BLaER1 treated with 17β-estradiol and CSF1 and Interleukin-3, amounts not matched to agents 10 nM and 100 nM (cell line): ENCODE results near the gene PER2.

Source experiments
- H3K27ac ChIP-seq, 11 experiments: shearing (Covaris generic); formaldehyde crosslinking; 2 replicates each; pipeline ENCODE4 v1.8.1; 2022
- H3K27me3 ChIP-seq, 11 experiments: shearing (Covaris generic); formaldehyde crosslinking; 2 replicates each; pipeline ENCODE4 v1.8.1; 2022
- H3K36me3 ChIP-seq, 11 experiments: shearing (Covaris generic); formaldehyde crosslinking; 2 replicates each; pipeline ENCODE4 v1.8.1; 2022
- H3K4me1 ChIP-seq, 10 experiments: shearing (Covaris generic); formaldehyde crosslinking; 2 replicates each; pipeline ENCODE4 v1.8.1; 2022
- H3K4me2 ChIP-seq, 11 experiments: shearing (Covaris generic); formaldehyde crosslinking; 2 replicates each; pipeline ENCODE4 v1.8.1; 2022
- H3K4me3 ChIP-seq, 10 experiments: shearing (Covaris generic); formaldehyde crosslinking; 2 replicates each; pipeline ENCODE4 v1.8.1; 2022
- H3K9ac ChIP-seq, 11 experiments: shearing (Covaris generic); formaldehyde crosslinking; 2 replicates each; pipeline ENCODE4 v1.8.1; 2022
- H3K9me3 ChIP-seq, 11 experiments: shearing (Covaris generic); formaldehyde crosslinking; replicated peaks in 1 of 11; 2 replicates each; pipeline ENCODE4 v1.8.1; 2022
- H4K20me1 ChIP-seq, 11 experiments: shearing (Covaris generic); formaldehyde crosslinking; 2 replicates each; pipeline ENCODE4 v1.8.1; 2022
- Cebpa-rat ChIP-seq, 11 experiments: shearing (Covaris generic); IDR thresholded peaks; 2 replicates each; pipeline ENCODE4 v1.8.1; 2022

The PER2 gene

DNA sequence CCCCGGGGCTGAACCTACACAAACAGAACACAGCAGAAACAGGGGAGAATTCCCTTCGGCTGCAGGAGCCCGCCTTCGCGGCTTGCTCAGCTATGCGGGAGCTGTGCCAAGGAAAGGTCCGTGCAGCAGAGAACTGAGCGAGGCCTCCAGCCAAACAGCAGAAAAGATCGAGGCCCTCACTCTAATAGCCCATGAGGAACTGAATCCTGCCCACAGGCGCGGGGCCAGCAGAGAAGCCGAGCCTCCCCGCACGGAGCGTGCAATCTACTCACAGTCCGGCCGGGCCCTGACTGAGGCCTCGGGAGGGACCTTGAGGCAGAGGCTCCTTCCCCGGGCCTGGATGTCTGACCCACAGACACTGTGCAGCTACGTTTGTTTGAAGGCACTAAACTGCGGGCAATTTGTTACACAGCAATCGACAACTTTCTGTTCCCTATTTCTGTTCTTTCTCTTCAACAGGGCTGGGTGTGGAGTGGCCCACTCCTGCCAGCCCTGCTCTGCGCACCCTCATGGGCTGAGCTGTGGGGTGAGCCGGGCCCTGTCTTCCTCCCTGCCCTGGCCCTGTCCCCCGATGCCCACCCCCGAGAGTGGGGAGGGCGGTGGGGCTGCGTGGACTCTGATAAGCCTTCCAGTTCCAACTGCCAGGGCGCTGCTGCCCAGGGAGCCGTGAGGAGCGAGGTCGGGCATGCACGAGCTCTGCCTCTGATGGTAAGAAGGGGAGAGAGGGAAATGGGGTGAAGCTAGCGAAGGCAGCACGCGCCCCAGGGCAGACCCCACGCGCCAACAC is 62.3 kb downstream of the PER2 start:
- H4K20me1 ChIP-seq: peaks cover 0 to 11% (median 0%) of the 10 kb centered on the region in 11 experiments; a peak in 3 of 22 replicates
- H3K27ac ChIP-seq: no peak overlapping the region
- no peak overlapping the region for H3K9ac ChIP-seq
- no peak for TF ChIP-seq Cebpa-rat (IDR thresholded peaks at IDR 0.05)
- peaks cover 0 to 2% (median 0%) of the 10 kb centered on the region in 11 experiments; a peak in 4 of 22 replicates for H3K9me3 ChIP-seq
- H3K4me1 ChIP-seq: peaks cover 6 to 18% (median 11%) of the 10 kb centered on the region in 10 experiments; a peak in 19 of 20 replicates
- H3K27me3 ChIP-seq: no peaks in the 10 kb centered on the region
- H3K4me3 ChIP-seq: no peak overlapping the region
- peak overlapping the region in 1 of 11 experiments; percentile 4; a peak in 1 of 22 replicates for H3K4me2 ChIP-seq
- peaks cover 0 to 52% (median 29%) of the 10 kb centered on the region in 11 experiments; a peak in 17 of 22 replicates for H3K36me3 ChIP-seq

DNA sequence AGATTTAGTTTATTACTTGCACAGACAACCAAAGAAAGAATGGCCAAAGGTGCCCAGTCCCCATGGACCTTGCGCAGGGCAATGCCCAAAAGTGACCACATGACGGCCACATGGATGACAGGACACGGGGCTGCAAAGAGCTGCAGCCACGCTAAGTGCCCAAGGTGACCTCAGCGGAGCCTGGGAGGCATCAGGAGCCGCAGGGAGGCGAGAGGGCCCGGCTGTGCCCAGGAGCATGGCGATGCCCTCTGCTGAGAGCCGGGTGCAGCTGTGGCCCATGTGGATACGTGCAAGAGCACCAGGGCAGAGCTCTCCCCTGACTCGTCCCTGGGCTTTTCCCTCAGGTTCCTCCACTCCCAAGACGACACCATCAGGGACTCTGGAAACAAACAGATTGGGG is 63.3 kb downstream of the PER2 start:
- TF ChIP-seq Cebpa-rat (IDR thresholded peaks at IDR 0.05): no peak
- Histone ChIP-seq H4K20me1 (peaks cover 0 to 11% (median 0%) of the 10 kb centered on the region in 11 experiments; a peak in 3 of 22 replicates), H3K36me3 (peaks cover 0 to 52% (median 29%) of the 10 kb centered on the region in 11 experiments; a peak in 17 of 22 replicates), H3K27ac (no peak overlapping the region), H3K27me3 (no peaks in the 10 kb centered on the region), H3K9ac (no peak overlapping the region), H3K4me1 (peaks cover 0 to 11% (median 2%) of the 10 kb centered on the region in 10 experiments; a peak in 7 of 20 replicates), H3K9me3 (peaks cover 0 to 10% (median 6%) of the 10 kb centered on the region in 11 experiments; a peak in 7 of 22 replicates), H3K4me3 (no peak overlapping the region), H3K4me2 (no peak overlapping the region)

DNA sequence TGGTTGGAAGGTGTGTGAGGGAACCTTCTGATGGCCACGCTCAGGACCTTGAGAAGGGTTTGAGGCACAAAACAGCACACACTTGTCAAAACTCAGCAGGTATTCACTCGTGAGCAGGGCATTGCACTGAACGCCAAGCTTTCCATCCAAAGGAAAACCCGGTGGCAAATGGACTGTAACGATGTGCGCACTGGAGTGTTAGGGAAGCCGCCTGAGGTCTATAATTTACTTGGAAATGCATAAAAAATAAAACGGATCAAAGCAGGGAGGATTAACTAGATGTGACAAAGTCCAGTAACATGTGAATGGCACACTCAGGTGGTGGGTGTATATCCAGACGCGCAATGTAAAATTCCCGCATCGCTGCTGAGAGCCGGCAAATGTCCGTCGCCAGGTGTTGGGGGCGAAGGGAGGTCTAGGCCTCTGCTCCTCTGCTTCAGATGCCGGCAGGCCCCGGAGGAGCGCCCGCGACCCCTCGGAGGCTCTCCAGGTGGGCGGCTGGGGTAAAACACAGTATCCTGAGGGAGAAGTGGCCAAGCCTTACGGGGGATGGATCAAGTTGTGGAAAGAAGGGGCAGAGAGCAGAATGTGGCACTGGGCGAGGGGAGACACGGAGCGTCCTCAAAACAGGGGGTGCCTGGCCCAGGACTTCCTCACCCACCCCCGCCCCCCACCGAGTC is 63.9 kb downstream of the PER2 start:
- H4K20me1 ChIP-seq: peaks cover 0 to 11% (median 0%) of the 10 kb centered on the region in 11 experiments; a peak in 3 of 22 replicates
- H3K9ac ChIP-seq: no peak overlapping the region
- no peak overlapping the region for H3K4me2 ChIP-seq
- H3K36me3 ChIP-seq: peaks cover 0 to 50% (median 29%) of the 10 kb centered on the region in 11 experiments; a peak in 17 of 22 replicates
- TF ChIP-seq Cebpa-rat (IDR thresholded peaks at IDR 0.05): no peak
- peaks cover 0 to 11% (median 0%) of the 10 kb centered on the region in 10 experiments; a peak in 6 of 20 replicates for H3K4me1 ChIP-seq
- H3K27ac ChIP-seq: no peak overlapping the region
- no peaks in the 10 kb centered on the region for H3K27me3 ChIP-seq
- H3K9me3 ChIP-seq: peaks cover 0 to 10% (median 6%) of the 10 kb centered on the region in 11 experiments; a peak in 7 of 22 replicates
- H3K4me3 ChIP-seq: no peak overlapping the region

DNA sequence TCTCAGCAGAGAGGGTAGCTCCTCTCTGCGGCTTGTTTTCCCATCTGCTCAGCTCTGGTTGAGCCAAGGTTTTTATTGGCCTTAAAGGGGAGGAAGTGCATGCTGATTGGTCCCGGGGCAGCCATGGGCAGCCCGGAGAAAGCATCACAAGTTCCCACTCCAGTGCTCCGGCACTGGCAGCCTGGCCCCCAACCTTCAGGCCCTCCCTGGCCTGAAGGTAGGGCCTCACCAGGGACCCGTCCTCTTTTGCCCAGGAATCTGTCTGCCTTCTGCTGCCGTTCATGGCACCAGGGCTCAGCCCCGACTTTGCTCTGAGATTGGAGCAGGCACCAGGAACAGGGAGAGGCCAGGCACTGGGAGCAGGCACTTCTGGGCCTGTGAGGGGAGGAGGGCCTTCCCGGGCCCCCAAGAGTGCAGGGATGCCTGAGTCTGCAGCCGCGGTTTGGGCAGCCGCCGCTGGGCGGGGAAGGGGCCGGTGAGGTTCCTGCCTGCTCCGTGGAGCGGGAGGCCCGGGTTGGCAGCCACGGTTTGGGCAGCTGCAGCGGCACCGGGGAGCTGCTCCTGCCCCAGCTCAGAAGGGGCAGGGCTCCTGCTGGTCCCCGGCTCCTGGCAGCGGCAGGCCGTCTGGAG is 67.4 kb downstream of the PER2 start:
- Histone ChIP-seq H3K36me3 (peaks cover 0 to 25% (median 12%) of the 10 kb centered on the region in 11 experiments; a peak in 14 of 22 replicates), H3K4me3 (no peak overlapping the region), H4K20me1 (peaks cover 0 to under 1% (median 0%) of the 10 kb centered on the region in 11 experiments; a peak in 1 of 22 replicates), H3K4me1 (peaks cover 0 to 4% (median 0%) of the 10 kb centered on the region in 10 experiments; a peak in 4 of 20 replicates), H3K27me3 (no peaks in the 10 kb centered on the region), H3K4me2 (no peak overlapping the region), H3K27ac (no peak overlapping the region), H3K9me3 (peaks cover 0 to 10% (median 6%) of the 10 kb centered on the region in 11 experiments; a peak in 7 of 22 replicates), H3K9ac (no peak overlapping the region)
- TF ChIP-seq Cebpa-rat (IDR thresholded peaks at IDR 0.05): no peak

DNA sequence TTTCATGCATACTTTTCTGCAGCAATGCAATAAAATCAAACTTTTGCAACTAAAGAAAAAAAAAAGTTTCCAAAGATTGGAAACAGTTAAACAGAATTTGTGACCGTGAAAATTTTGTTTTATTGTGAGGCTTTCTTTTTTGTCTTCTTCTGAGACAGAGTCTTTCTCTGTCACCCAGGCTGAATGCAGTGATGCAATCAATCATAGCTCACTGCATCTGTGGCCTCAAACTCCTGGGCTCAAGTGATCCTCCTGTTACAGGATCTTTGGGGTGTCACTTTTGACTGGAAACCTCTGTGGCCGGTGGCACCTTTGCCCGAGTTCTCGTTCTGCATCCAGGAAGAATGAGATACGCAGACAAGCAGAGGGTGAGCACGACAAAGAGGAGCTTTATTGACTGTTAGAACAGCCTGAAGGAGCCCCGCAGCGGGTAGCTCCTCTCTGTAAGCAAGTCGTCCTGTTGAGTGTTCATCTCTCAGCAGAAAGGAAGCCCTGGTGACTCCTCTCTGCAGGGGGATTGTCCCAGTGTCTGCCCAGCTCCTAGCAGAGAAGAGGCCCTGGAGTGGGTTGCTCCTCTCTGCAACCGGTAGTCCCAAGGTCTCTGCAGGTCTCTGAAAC is 68.0 kb downstream of the PER2 start:
- Histone ChIP-seq H3K9ac (no peak overlapping the region), H3K27me3 (no peaks in the 10 kb centered on the region), H3K9me3 (peaks cover 0 to 10% (median 6%) of the 10 kb centered on the region in 11 experiments; a peak in 7 of 22 replicates), H3K4me3 (no peak overlapping the region), H3K4me1 (no peaks in the 10 kb centered on the region), H4K20me1 (no peaks in the 10 kb centered on the region; a peak in 1 of 22 replicates), H3K27ac (no peak overlapping the region), H3K36me3 (peaks cover 0 to 19% (median 5%) of the 10 kb centered on the region in 11 experiments; a peak in 10 of 22 replicates), H3K4me2 (no peak overlapping the region)
- 0 out of 22 replicates have a peak, but pooled peaks of 1 of the 11 experiments have one; percentile 30 for TF ChIP-seq Cebpa-rat (IDR thresholded peaks at IDR 0.05)

DNA sequence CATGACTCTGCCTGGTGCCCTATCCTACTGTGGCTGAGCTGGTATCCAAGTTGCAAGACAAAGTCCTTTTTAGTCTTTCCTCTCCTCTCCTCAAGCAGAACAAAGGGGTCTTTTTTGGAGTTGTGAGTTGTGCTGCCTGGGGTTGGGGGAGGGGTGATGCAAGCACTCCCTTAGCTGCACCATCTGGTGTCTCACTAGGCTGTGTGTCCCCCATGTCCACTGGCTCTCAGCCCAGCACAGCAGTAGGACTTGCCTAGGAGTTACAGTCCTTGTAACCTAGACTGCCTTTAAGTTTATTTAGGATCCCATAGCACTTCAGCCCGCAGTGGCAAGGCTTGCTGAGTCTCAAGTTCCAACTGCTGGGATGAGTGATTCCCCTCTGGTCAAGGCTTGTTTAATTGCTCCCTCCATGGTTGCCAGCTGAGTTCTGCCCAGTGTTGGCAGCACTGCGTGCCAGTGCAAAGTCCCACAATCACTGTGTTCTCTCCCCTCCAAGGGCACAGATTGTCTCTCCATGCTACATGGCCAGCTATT is 71.7 kb downstream of the PER2 start:
- Histone ChIP-seq H3K27ac (no peak overlapping the region), H3K27me3 (no peaks in the 10 kb centered on the region), H4K20me1 (no peaks in the 10 kb centered on the region; a peak in 1 of 22 replicates), H3K9me3 (peaks cover 0 to 10% (median 6%) of the 10 kb centered on the region in 11 experiments; a peak in 7 of 22 replicates), H3K36me3 (no peaks in the 10 kb centered on the region; a peak in 1 of 22 replicates), H3K9ac (no peak overlapping the region), H3K4me2 (no peak overlapping the region), H3K4me1 (no peaks in the 10 kb centered on the region), H3K4me3 (no peak overlapping the region)
- no peak for TF ChIP-seq Cebpa-rat (IDR thresholded peaks at IDR 0.05)

DNA sequence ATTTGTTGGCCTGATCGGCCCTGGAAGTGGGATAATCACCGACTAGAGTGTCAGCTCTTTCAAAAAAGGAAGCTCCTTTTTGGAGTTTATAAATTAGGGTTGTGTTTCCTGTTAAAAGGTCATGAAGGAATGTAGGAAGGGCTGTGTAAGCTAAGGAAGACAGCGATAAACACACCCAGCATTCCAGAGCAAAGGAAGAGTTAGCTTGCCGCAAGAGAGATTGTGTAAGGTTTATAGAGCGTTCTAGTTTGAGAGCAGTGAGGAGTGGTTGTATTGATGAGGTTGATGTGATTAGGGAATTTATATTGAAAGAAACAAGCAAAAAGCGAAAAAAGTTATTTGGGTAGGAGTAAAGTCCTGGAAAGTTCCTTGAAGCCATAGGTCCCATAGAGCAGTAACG is 81.4 kb downstream of the PER2 start:
- H3K4me2 ChIP-seq: peak overlapping the region in 1 of 11 experiments; percentile 30; a peak in 2 of 22 replicates
- H3K4me3 ChIP-seq: no peak overlapping the region

More for the DNA sequence above, 81.4 kb downstream of the PER2 start:
- no peaks in the 10 kb centered on the region for H3K27me3 ChIP-seq
- H3K9me3 ChIP-seq: no peaks in the 10 kb centered on the region
- H3K9ac ChIP-seq: no peak overlapping the region
- H3K4me1 ChIP-seq: peaks cover 12 to 19% (median 14%) of the 10 kb centered on the region in 10 experiments
- H3K36me3 ChIP-seq: no peaks in the 10 kb centered on the region
- no peak overlapping the region for H3K27ac ChIP-seq
- no peak for TF ChIP-seq Cebpa-rat (IDR thresholded peaks at IDR 0.05)
- peaks cover 4 to 14% (median 12%) of the 10 kb centered on the region in 11 experiments; a peak in 21 of 22 replicates for H4K20me1 ChIP-seq
